ENCODE measurements around the gene ROR1.
A peak's percentile ranks its signal among the peaks of the same experiment; 100 is the strongest.

The ROR1 gene

GRCh38 chr1:63731117-63732043 is 42.4 kb upstream of the ROR1 start (continued):
- TF ChIP-seq ZBTB44 (tag by site-specific recombination; IDR thresholded peaks at IDR 0.05) = peak; percentile 69
- no peak for TF ChIP-seq ZNF362 (tag by site-specific recombination; IDR thresholded peaks at IDR 0.05)
- no peak for TF ChIP-seq PBX3 (CRISPR knock-in tag; IDR thresholded peaks at IDR 0.05)
- no peak for TF ChIP-seq ZNF792 (tag by site-specific recombination; IDR thresholded peaks at IDR 0.05)
- TF ChIP-seq ZNF175 (tag by site-specific recombination; IDR thresholded peaks at IDR 0.05) = no peak
- no peak for TF ChIP-seq ZNF747 (tag by site-specific recombination; IDR thresholded peaks at IDR 0.05)
- TF ChIP-seq ZNF311 (tag by site-specific recombination; IDR thresholded peaks at IDR 0.05; ENCODE audit: borderline replicate concordance) = no peak
- peak; percentile 48 for TF ChIP-seq OSR2 (tag by site-specific recombination; IDR thresholded peaks at IDR 0.05)
- no peak for TF ChIP-seq ZNF785 (tag by site-specific recombination; IDR thresholded peaks at IDR 0.05)
- no peak for TF ChIP-seq ZNF596 (tag by site-specific recombination; IDR thresholded peaks at IDR 0.05)
- no peak for TF ChIP-seq ZBTB17 (tag by site-specific recombination; IDR thresholded peaks at IDR 0.05)
- no peak for TF ChIP-seq ZNF610 (tag by site-specific recombination; IDR thresholded peaks at IDR 0.05; ENCODE audit: borderline replicate concordance)
- TF ChIP-seq ZNF548 (tag by site-specific recombination; IDR thresholded peaks at IDR 0.05) = no peak
- TF ChIP-seq ZNF280C (tag by site-specific recombination; IDR thresholded peaks at IDR 0.05) = no peak
- TF ChIP-seq PRDM10 (tag by site-specific recombination; IDR thresholded peaks at IDR 0.05) = no peak
- TF ChIP-seq ZFHX2 (tag by site-specific recombination; conservative IDR thresholded peaks at IDR 0.05) = no peak
- TF ChIP-seq ZNF2 (tag by site-specific recombination; IDR thresholded peaks at IDR 0.05) = no peak
- no peak for TF ChIP-seq ZBTB10 (tag by site-specific recombination; IDR thresholded peaks at IDR 0.05)
- TF ChIP-seq ZNF600 (tag by site-specific recombination; IDR thresholded peaks at IDR 0.05) = peak; percentile 79
- no peak for TF ChIP-seq BCL11B (tag by site-specific recombination; IDR thresholded peaks at IDR 0.05; ENCODE audit: low read depth)
- TF ChIP-seq ELK4 (IDR thresholded peaks at IDR 0.05; ENCODE audit: borderline replicate concordance, low read depth, low read length) = no peak
- TF ChIP-seq IKZF3 (tag by site-specific recombination; IDR thresholded peaks at IDR 0.05) = no peak
- no peak for TF ChIP-seq ZNF488 (tag by site-specific recombination; IDR thresholded peaks at IDR 0.05)
- no peak for TF ChIP-seq ZNF707 (tag by site-specific recombination; IDR thresholded peaks at IDR 0.05)

Data from HEK293 (cell line).